Keratinocyte (primary cell): ENCODE measurements around the gene DIRAS3. TPM values are rescaled to one million over a fixed set of nuclear protein-coding genes. Genes with fewer than 3 reads are reported as not detected.

Source experiments
- DNase-seq: peaks from one replicate; pipeline ENCODE4 v3.0.0-alpha.2; 2011; ENCODE audit warnings: low read depth, missing footprints, low spot score
- FAIRE-seq: peaks from 2 replicates; lab custom pipeline; 2011; peaks lifted over from hg19 to GRCh38; lab: Jason Lieb, UNC
- H2AFZ ChIP-seq: 2 replicates; pipeline ENCODE4 v1.6.0; 2012; ENCODE audit warnings: low read length, control low read depth, inconsistent platforms; ENCODE audit not compliant: control insufficient read depth
- H3K27ac ChIP-seq: 2 replicates; pipeline ENCODE4 v1.5.1; 2011; ENCODE audit warnings: low read length; ENCODE audit not compliant: control insufficient read depth, insufficient read depth
- H3K27me3 ChIP-seq: 3 replicates; pipeline ENCODE4 v1.6.0; 2011; ENCODE audit warnings: low read length; ENCODE audit not compliant: control insufficient read depth, insufficient read depth; ENCODE audit errors: extremely low read depth
- H3K36me3 ChIP-seq, 2 experiments: 2 replicates in 1 of 2; 3 replicates in 1 of 2; pipeline ENCODE4 v1.5.1; 2011; ENCODE audit warnings: low read length in 2 of 2, mild to moderate bottlenecking in 1 of 2; ENCODE audit not compliant: control insufficient read depth in 2 of 2, insufficient read depth in 2 of 2; ENCODE audit errors: extremely low read depth in 1 of 2
- H3K4me1 ChIP-seq: 3 replicates; pipeline ENCODE4 v1.5.1; 2011; ENCODE audit warnings: low read length; ENCODE audit not compliant: control insufficient read depth, insufficient read depth; ENCODE audit errors: extremely low read depth
- H3K4me2 ChIP-seq: 3 replicates; pipeline ENCODE4 v1.6.0; 2011; ENCODE audit warnings: low read depth, low read length; ENCODE audit not compliant: control insufficient read depth, insufficient read depth; ENCODE audit errors: extremely low read depth
- H3K4me3 ChIP-seq, 3 experiments: fragments of 200-600 bp in 1 of 3; sonication (generic) in 1 of 3; 2 replicates in 2 of 3; 3 replicates in 1 of 3; pipeline ENCODE4 v1.5.1; 2011 to 2016; ENCODE audit warnings: low read length in 3 of 3, mild to moderate bottlenecking in 3 of 3, control low read depth in 2 of 3, inconsistent platforms in 1 of 3, low read depth in 1 of 3, mixed read lengths in 1 of 3, mixed run types in 1 of 3, moderate library complexity in 1 of 3; ENCODE audit not compliant: control insufficient read depth in 2 of 3, insufficient read depth in 2 of 3; ENCODE audit errors: extremely low read depth in 1 of 3
- H3K79me2 ChIP-seq: 2 replicates; pipeline ENCODE4 v1.6.0; 2012; ENCODE audit warnings: low read length; ENCODE audit not compliant: control insufficient read depth, insufficient read depth
- H3K9ac ChIP-seq: 3 replicates; pipeline ENCODE4 v1.6.0; 2011; ENCODE audit warnings: low read length; ENCODE audit not compliant: control insufficient read depth, insufficient read depth; ENCODE audit errors: extremely low read depth
- H3K9me1 ChIP-seq: 3 replicates; pipeline ENCODE4 v1.6.0; 2011; ENCODE audit warnings: low read length; ENCODE audit not compliant: control insufficient read depth, insufficient read depth; ENCODE audit errors: extremely low read depth
- H3K9me3 ChIP-seq: 2 replicates; pipeline ENCODE4 v1.5.1; 2012; ENCODE audit warnings: low read depth, low read length; ENCODE audit not compliant: control insufficient read depth
- H4K20me1 ChIP-seq: 3 replicates; pipeline ENCODE4 v1.6.0; 2011; ENCODE audit warnings: low read length; ENCODE audit not compliant: control insufficient read depth, insufficient read depth; ENCODE audit errors: extremely low read depth
- CTCF ChIP-seq, 3 experiments: IDR thresholded peaks in 1 of 3; conservative IDR thresholded peaks in 1 of 3; optimal IDR thresholded peaks in 1 of 3; 2 replicates in 2 of 3; 3 replicates in 1 of 3; pipeline versions ENCODE3 to v1.5.1; 2011; ENCODE audit warnings: low read length in 3 of 3, mild to moderate bottlenecking in 3 of 3, moderate library complexity in 2 of 3, control low read depth in 1 of 3, inconsistent platforms in 1 of 3; ENCODE audit not compliant: insufficient read depth in 2 of 3; ENCODE audit errors: extremely low read depth in 1 of 3
- EZH2 ChIP-seq: IDR thresholded peaks from one replicate; pipeline ENCODE4 v1.6.1; 2012; ENCODE audit warnings: inconsistent platforms, mild to moderate bottlenecking, low read length, moderate library complexity
- dilution Hi-C: fragments of 300-500 bp; cut with MboI; formaldehyde crosslinking; loops from one replicate; pipeline ENCODE4 v1.7.0; 2020; ENCODE audit warnings: low sequenced_read_pairs; ENCODE audit not compliant: extremely low pct_ligation_motif_present
- polyA plus RNA-seq, 5 experiments: library from polyadenylated mRNA; depleted of rRNA in 3 of 5; stranded (reverse) in 3 of 5; stranded (forward) in 1 of 5; unstranded in 1 of 5; fragments of >200 nt; gene quantifications; 1 replicate in 1 of 5; 2 replicates in 3 of 5; 3 replicates in 1 of 5; pipeline versions ENCODE4 v1.2.1 to v1.2.3, GENCODE V29; 2011 to 2012; ENCODE audit warnings: missing spikeins in 2 of 5, low read depth in 1 of 5, low replicate concordance in 1 of 5

The DIRAS3 gene
- polyA plus RNA-seq, 1 donor (not counting 4 experiments of a cell fraction or from before 2014, with no cell fraction given), result 0.20 TPM

GRCh38 chr1:68015971-68016370, 34.5 kb downstream of the DIRAS3 start:
- no peak for TF ChIP-seq CTCF (optimal IDR thresholded peaks at IDR 0.05 in 1 of 3, IDR thresholded peaks at IDR 0.05 in 1 of 3, conservative IDR thresholded peaks at IDR 0.05 in 1 of 3; ENCODE audit: extremely low read depth in 1 of 3, insufficient read depth in 2 of 3, low read length in 3 of 3)
- TF ChIP-seq EZH2, result no peak
- Histone ChIP-seq H4K20me1 (no peaks in the 10 kb centered on the region), H3K4me3 (no peak overlapping the region), H3K27ac (no peak overlapping the region), H3K4me2 (no peak overlapping the region), H3K36me3 (no peaks in the 10 kb centered on the region), H3K27me3 (no peaks in the 10 kb centered on the region), H3K79me2 (no peaks in the 10 kb centered on the region), H3K9me1 (no peaks in the 10 kb centered on the region), H2AFZ (no peak overlapping the region), H3K9ac (no peak overlapping the region), H3K9me3 (no peaks in the 10 kb centered on the region), H3K4me1 (peaks cover 11% of the 10 kb centered on the region)
- dilution Hi-C loops, result no loop called here
- FAIRE-seq (no peak), DNase-seq (no peak)

GRCh38 chr1:68015369-68015768, 35.1 kb downstream of the DIRAS3 start:
- peaks cover 17% of the 10 kb centered on the region for H3K4me1 ChIP-seq
- no peaks in the 10 kb centered on the region for H3K79me2 ChIP-seq
- no peak overlapping the region for H2AFZ ChIP-seq
- TF ChIP-seq EZH2, result no peak
- no peak for TF ChIP-seq CTCF (optimal IDR thresholded peaks at IDR 0.05 in 1 of 3, IDR thresholded peaks at IDR 0.05 in 1 of 3, conservative IDR thresholded peaks at IDR 0.05 in 1 of 3; ENCODE audit: extremely low read depth in 1 of 3, insufficient read depth in 2 of 3, low read length in 3 of 3)
- no peaks in the 10 kb centered on the region for H3K27me3 ChIP-seq
- FAIRE-seq (no peak), DNase-seq (no peak)
- no peak overlapping the region for H3K4me2 ChIP-seq
- no peaks in the 10 kb centered on the region for H3K9me3 ChIP-seq
- no peaks in the 10 kb centered on the region for H3K36me3 ChIP-seq
- dilution Hi-C loops, result no loop called here
- no peaks in the 10 kb centered on the region for H4K20me1 ChIP-seq
- no peak overlapping the region for H3K4me3 ChIP-seq
- H3K27ac ChIP-seq, result no peak overlapping the region
- no peaks in the 10 kb centered on the region for H3K9me1 ChIP-seq
- H3K9ac ChIP-seq, result no peak overlapping the region
